GM19240 (cell line): ENCODE data around the gene RBM18.

ENCODE experiments used
- DNase-seq: peaks from one replicate; pipeline ENCODE4 v3.0.0; 2011; ENCODE audit warnings: low spot score; ENCODE audit not compliant: insufficient read length

The RBM18 gene

DNA sequence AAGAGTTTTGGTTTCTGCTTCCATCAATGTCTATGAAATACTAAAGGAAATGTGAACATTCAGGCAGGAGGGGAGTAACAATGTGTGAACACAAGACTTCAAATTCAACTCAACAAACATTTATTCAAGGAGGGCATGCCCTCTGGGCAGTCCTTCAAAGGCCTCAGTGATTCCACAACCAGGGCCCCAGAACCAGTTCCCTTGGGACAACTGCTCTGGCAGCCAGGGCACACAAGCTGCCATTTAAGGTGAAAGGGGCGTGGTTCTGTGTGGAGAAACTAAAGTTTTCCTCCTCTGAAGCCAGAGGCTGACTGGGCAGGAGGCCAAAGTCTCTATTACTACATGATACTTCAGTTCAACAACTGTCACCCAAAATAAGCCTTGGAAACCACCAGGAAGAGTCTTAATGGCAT lies 3.2 kb downstream of the RBM18 start:
- DNase-seq, result no peak

DNA sequence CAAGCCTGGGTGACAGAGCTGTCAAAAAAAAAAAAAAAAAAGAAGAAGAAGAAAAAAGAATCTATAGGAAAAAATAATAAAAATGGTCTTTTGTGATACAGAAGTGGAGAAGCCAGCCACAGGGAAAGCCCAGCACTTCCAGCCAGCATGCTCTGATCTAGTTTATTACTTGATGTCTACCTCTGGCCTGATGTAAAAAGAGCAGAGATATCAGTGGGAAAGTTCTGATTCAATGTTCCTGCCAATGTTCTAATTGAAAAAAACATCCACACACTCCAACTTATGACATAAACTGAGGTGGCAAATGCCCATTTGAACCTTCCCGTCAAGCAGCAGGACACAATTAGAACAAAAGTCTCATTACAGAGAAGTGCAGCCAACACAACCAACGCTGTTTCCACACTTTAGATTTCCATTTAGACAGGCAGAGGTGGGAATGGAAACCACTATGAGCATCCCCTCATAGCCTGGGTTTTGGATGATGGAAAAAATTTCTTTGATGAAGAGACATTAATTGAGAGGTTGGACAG lies 5.7 kb downstream of the RBM18 start:
- no peak for DNase-seq

DNA sequence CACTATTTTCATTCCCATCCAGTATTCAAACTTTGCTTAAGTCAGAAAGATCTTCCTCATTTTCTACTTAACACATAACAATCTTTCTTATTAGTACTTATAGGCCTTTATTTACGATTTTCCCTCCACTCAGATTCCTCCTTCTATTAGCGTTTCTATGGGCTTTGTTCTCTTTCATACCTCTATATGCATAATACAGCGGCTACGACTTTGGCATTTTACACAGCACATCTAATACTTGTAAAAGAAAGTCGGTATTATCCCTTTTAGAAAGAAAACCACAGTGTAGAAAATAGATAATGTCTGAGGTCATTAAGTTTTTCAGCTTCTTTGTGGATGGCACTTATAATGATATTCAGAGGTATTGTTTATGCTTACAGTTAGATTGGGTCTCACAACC lies 8.4 kb downstream of the RBM18 start:
- DNase-seq, result no peak

DNA sequence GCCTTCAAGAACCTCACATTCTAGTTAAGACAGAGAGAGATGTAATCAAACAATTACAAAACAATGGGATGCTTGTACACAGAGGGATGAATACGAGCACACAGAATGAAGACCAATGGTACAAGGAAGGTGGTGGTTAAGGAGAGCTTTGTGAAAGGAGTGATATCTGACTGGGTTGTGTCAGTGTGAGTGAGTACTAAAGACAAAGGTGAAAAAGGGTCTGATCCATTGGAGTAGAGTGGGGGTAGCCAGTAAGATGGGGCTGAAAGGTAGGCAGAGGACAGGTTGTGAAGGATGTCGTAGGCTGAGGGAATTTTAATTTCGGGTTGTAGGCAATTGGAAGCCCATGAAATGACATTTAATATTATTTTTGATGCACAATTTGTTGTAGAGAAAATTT lies 9.9 kb downstream of the RBM18 start:
- DNase-seq, result no peak

DNA sequence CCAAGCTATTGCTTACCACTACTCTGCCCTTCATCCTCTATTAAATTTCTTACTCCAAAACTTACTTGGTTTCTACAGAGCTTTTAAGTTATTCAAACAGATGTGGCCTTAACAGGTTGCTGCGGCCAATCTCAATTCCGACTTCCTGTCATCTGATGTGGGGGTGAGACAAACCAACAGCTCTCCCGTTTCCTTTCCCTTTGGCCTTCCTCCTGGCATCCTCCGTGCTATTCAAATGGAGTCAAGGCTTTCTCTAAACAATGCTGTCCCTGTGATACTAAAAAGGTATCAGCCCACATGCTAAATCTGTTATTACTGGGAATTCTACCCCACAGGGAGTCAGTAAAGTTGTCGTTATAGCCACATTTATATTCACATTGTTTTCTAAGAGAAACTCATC lies 11.8 kb downstream of the RBM18 start:
- no peak for DNase-seq

- DNase-seq, result no peak
Measured at GRCh38 chr9:122251351-122251750, 13.3 kb downstream of the RBM18 start.

DNA sequence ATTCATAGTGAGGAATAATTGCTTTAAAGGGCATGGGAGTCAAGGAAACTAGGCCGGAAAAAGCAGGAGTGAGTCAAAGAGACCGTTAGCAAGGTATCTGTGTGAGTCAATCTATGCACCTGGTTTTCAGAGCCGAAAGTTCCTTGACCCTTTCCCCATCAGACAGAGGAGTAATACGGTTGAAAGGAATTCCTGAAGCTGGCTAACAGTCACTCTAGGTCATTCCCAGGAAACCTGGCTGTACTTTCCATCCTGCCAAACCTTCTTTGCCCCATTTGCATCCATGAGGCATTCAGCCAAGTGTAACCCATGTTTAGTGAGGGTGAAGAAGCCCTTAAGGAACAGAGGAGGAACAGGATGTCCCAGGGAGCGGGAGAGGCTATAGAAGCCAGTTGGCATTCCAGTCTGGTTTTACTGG lies 16.2 kb downstream of the RBM18 start:
- DNase-seq, result no peak

DNA sequence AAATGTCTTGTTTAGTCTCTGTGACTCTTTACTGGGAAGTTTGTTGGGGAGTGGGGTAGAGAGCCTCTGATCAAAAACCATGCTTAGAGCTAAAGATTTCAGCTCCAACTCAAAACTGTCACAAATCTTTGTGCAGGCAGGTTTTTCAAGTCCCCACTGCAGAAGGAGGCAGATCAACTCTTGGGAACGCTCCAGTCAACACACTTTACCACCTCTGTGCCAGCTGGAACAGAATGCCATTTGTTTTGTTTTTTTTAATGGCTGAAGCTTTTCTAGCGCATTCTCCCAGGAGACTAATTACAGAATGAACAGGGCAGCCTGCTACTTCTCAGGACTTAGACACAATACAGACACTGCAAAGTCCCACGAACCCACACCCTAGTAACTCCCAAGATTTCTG lies 18.0 kb downstream of the RBM18 start:
- no peak for DNase-seq

- DNase-seq, result no peak
Measured at GRCh38 chr9:122244349-122244748, 20.3 kb downstream of the RBM18 start.

DNA sequence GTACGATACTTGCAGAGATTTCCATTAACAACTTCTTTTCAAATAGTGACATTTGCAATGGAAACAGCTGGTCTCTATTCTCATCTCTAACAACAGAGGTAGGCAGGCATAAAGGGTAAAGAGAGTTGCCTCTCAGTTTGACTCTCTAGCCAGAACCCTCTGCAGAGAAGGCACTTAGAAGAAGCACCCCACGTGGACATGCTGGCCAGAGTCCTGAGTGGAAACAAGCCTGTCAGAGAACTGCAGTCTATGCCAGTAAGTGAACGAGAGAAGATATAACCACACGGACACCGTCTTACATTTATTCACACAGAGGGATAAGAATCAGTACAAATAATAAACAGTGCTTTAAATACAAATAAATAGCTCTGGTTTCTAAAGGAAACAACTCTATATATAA lies 24.9 kb downstream of the RBM18 start:
- DNase-seq, result no peak

DNA sequence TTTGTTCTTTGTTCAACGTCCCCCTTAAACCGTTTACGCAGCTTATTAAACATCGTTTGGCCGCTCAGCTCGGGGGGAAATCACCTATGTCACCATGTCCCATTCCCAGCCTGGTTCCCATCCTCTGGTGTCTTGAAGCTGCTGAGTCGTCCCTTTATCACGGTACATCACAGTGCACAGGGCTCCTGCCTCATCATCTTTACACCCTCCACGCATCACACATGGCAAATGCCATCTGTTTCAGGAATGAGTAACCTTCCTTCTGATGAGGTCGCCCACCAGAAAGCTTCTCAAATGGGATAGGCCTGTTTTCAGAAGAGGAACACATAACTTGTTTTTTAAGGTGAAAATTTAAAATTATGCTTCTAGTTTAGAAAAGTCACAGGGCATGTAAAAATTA lies 28.0 kb downstream of the RBM18 start:
- no peak for DNase-seq

DNA sequence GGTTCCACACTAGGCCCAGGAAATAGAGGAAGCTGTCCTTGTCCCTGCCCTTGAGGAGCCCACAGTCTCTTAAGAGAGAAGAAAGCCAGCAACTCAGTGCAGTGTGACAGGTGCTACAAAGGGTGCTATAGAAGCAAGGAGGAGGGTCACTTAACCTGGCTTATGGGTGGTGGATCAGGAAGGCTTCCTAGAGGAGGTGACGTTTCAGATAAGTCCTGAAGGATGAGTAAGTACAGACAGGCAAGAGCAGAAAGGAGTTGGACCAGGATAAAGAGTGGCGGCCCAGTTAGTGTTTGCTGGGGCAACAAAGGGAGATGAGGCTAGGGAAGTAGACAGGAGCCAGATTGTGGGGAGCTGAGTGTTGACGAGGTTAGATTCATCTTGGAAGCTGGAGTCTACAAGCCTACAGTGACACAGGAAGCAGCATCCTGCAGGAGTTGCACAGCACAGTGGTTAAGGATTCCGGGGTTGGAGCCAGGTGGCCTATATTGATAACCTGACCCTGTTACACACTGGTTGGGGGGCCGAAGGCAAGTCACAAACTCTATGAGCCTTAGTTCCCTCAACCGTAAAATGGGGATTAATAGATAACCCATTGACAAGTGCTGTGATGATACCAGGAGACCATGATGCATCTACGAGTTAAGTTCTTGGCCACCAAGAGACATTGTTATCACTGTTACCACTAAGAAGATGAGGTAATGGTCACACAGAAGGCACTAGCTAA lies 30.5 kb downstream of the RBM18 start:
- DNase-seq, result no peak

DNA sequence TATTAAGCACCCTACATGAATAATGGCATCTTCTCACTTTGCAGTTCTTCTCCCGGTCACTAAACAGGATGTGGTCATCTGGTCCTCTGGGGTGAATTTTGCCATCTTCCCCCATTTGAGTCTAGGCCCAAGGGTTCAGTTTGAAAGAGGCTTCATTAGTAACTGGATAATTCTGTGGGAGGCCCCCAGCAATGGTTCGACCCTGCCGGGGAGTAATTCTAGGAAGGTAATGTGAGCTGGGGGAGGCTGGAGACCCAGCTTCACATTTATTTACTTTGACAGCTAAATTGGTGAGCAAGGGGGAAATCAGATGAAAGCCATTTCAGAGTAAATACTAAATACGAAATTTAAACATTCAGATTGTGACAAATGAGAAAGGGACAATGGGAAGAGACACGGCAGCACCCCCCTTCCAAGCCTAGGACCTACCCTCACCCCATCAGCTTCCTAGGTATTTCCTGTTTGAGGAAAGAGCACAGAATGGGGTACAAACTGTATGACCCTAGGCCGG lies 31.8 kb downstream of the RBM18 start:
- no peak for DNase-seq

GRCh38 chr9:122229485-122229837 lies 35.2 kb downstream of the RBM18 start:
- no peak for DNase-seq

DNA sequence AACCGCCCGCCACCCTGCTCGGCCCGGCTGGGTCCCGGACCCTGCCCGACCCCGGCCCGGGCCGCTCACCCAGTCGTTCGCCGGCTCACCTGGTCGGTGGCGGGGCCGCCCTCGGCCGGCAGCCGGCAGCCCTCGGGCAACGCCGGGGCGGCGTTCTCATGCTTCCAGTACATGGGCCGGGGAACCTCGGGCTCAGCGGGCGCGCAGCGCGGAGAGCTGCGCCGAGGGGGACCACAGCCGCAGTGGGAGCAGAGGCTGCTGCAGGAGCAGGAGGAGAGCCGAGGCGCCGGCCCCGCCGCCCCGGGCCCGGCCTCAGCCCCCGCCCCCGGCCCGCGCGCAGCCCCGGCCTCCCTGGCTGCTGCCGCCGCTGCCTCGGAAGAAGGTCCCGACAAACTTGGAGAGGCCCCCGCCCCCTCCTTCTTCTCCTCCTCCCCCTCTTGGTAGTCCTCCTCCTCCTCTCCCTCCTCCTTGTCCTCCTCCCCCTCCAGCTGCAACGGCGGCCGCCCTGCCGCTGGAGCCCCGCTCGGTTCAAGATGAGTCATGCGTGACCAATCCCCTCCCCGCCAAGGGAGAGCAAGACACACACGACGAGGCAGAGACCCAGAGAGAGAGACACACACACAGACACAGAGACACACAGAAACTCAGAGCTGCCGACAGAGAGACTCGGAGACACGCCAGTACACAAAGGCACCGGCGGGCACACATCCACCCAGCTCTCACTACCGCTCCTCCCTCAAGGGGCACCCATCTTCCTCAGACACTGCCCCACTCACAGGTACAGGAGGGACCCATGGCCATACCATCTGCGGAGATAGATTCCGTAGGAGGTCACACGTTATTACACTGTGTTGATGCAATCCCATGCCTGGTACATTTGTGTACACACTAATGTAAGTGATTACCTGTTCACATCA lies 35.8 kb downstream of the RBM18 start, which contains the start of gene LHX6:
Gene LHX6 (minus strand): TSS at position 390 of the 917 bp plus-strand sequence. CDS start 217 bp downstream, at position 173.
- no peak for DNase-seq

DNA sequence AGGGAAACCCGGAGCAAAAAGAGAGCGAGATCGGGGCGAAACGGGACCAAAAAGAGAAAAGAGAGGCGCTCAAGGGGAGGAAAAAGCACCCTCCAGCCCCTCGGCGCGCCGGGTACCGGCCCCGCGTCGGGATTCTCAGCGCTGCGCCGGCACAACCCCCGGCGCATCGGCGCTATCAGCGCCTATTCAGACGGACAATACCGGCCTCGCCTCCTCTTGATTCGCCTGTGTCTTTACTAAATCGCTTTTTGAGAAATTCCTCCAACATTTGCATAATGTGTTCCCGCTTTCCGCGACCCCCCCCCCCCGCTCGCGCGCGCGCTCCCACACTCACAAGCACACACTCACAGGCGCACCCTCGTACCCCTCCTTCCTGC lies 36.5 kb downstream of the RBM18 start:
- DNase-seq, result no peak

DNA sequence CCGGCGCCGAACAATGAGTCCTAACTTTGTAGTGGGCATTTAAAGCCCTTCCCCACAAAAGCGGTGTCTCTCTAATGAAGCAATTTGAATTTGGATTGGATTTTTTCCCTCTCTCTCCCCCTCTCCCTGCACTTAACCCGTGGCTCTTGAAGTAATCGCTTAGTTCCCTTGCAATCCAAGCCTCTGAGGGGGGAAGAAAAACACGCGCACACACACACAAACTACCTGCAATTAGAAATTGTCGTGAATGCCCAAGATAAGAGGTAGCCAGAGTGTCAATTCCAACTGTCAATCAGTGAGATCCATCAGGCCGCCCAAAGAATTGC lies 37.1 kb downstream of the RBM18 start:
- no peak for DNase-seq

DNA sequence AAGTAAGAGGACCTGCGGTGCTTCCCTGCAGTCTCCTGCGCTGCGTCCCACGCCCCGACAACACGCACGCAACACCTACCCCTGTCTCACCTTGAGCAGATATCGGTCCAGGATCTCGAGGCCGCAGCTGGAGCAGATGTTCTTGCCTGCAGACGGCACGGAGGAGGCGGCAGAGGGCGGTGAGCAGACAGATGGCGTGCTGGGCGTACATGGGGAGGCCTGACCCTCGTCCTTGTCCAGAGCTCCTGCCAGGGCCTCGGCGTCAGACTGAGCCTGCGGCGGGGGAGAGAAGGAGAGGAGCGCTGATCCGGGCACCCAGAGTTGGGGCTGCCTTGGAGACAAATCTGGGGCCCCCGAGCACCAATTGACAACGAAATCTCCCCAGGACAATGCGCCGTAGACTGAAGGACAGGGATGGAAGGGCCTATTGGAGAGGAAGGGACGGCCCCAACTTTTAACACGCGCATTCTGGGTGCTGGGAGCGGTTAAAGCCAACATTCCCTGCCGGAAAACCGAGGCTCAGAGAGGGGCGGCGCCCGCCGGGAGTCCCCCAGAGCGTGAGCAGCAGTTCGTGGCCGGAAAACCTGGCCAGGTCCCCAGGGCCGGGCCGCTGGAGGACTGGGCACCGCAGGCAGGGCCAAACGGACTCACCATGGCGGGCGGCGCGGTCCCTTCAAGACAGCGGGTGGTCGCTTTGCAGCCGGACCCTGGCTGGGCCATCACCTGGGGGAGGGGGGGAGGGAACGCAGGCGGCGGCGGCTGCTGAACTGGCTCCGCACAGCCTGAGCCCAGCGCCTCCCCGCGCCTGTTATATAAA lies 37.7 kb downstream of the RBM18 start:
- no peak for DNase-seq

DNA sequence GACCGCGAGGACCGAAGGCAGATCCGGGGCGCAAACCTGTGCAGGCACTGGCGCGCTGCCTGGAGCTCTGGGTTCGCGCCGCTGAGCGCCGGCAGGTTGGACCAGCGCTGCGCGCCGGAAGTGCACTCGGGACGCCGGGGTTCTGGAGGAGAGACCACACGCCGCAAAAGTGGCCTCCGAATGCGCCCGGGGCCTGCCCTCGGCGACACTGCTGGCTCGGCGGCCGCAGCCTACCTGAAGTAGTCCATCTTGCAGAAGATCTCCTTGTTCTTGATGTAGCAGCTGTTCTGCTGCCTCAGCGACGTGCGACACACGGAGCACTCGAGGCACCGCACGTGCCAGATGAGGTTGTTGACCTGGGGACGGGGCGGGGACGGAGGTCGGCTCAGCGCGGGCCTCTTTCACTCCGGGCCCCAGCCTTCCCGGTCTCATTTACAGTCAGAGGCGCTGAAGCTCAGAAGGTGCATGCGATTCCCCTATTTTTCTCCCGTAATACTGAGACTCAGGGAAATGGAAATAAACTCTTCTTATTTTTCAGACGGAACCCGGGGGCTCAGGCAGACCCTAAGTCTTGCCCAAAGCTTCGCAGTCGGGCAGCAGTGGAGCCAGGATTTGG lies 38.4 kb downstream of the RBM18 start:
- DNase-seq, result no peak

DNA sequence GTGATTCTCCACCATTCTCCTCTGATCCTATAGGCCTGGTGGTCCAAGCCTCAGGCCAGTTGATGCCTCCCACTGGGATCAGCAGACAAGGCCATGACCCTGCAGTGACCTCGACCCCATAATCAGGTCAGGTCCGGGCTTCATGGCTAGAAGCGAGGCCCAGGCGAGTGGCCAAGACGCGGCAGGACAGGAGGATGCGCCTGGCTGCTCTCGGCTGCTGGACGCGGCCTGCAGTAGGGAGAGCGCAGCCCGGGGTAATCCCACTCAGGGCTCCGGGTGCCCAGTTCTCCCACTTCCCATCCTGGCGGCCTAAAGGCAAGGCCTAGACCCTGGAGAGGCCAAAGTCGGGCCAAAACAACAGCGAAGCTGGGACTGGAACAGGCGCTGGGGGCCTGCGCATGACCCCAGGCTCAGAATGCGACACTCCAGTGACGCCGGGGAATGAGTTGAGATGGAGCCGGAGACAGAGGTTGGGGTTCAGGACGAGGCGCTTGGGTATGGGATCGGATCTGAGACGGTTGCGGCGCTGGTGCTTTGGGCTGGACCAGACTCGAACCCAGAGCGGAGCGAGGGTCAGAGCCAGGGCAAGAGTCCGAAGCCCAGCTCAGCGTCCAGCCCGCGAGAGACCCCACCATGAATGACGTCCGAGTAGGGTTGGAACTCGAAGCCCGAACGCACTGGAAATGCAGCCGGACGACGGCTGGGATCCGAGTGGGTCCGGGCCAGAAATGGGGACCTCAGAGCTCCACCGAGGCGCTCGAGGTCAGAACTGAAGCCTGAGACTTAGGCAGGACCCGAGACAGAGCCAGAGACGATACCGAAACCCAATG lies 39.1 kb downstream of the RBM18 start:
- no peak for DNase-seq
